NCI-H1092 (cell line): ENCODE results near the gene RAB11FIP3.
A peak's percentile ranks its signal among the peaks of the same experiment; 100 is the strongest.

Experiments used
- DNase-seq: peaks from one replicate; lab custom pipeline; 2025; lab: John Stamatoyannopoulos, UW

The RAB11FIP3 gene

DNA sequence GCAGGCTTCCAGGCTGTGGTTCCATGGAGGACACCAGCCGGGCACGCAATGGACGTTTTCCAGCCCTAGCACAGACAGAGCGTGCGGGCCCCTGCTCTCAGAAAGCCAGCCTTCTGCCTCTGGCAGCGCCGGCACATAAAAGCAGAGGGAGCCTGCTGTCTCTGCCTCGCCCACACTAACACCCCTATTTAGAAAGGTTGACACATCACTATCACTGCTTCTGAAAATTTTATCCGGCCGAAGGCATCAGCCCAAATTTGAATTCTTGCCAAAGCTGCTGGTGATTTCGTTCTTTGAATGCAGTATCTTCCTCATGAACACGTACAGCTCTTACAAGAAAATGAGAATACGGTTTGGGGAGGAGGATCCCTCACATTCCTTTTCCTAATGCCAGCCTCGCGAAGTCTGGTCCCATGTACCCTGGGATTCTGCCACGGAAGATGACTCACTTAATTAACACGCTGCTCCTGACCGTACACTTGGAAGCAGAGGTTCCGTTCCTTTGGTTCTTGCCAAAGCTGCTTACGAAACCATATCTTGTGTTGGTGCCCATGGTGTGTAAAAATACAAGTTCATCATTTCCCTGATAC lies 1.3 kb upstream of the RAB11FIP3 start:
- no peak for DNase-seq

DNA sequence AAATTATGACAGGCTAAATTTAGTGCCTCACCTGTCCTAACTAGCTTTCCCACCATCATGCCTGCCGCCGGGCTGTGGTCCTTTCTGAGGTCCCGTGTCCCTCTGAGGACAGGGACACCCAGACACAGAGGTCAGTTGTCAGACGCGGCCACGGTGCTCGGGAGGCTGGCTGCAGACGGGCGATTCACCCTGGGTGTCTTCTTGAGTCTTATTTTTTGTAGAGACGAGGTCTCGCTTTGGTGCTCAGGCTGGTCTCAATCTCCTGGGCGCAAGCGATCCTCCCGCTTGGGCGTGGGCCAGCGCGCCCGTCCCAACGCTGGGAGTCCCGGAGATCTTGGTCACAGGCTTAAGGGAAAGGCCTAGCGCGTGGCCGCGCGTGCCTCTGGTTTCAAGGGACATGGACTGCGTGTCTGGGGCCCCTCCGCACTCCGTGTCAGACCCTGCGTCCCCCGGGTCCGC lies 797 bp upstream of the RAB11FIP3 start:
- DNase-seq: no peak

DNA sequence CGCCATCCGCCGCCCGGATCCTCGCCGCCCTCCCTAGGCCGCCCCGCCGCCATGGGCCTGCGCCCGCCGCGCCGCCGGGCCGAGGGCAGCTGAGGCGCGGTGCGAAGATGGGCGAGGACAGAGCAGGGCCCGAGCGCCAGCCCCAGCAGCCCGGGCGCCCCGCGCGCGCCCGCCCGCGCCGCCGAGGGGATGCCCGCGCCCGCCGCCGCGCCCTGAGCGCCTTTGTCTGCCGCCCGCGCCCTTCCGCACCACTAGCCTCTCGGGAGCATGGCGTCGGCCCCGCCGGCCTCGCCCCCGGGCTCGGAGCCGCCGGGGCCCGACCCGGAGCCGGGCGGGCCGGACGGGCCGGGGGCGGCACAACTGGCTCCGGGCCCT lies 278 bp downstream of the RAB11FIP3 start:
- no peak for DNase-seq

DNA sequence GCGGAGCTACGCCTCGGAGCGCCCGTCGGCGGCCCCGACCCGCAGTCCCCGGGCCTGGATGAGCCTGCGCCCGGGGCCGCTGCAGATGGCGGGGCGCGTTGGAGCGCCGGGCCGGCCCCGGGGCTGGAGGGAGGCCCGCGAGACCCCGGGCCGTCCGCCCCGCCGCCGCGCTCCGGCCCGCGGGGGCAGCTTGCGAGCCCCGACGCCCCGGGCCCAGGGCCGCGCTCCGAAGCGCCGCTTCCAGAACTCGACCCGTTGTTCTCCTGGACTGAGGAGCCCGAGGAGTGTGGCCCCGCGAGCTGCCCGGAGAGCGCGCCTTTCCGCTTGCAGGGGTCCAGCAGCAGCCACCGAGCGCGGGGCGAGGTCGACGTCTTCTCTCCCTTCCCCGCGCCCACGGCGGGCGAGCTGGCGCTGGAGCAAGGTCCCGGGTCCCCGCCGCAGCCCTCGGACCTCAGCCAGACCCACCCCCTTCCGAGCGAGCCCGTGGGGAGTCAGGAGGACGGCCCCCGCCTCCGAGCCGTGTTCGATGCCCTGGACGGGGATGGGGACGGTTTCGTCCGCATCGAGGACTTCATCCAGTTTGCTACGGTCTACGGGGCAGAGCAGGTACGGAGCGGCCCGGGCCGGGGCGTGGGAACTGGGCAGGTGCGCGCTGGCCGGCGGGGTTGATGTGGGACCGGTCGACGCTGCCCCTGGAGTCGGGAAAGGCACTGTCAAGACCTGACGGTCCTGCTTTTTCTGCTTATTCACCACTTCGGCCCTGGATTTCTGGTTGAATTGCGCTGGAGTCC lies 861 bp downstream of the RAB11FIP3 start:
- DNase-seq: no peak

DNA sequence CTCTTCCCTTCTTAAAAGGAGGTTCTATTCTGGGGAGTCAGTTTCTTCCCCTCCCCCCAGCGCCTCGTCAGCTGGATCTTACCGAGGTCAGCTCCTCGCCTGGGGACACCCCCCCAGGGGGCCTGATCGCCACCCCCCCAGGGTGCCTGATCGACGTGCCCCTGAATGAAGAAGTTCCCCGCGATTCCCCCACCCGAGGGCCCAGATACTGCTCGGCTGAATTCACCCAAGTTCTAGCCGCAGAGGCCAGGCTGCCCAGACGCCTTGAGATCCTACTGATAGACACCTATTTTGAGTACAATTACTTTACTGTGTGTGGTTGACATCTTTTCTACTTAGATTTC lies 1.4 kb downstream of the RAB11FIP3 start:
- DNase-seq: no peak

DNA sequence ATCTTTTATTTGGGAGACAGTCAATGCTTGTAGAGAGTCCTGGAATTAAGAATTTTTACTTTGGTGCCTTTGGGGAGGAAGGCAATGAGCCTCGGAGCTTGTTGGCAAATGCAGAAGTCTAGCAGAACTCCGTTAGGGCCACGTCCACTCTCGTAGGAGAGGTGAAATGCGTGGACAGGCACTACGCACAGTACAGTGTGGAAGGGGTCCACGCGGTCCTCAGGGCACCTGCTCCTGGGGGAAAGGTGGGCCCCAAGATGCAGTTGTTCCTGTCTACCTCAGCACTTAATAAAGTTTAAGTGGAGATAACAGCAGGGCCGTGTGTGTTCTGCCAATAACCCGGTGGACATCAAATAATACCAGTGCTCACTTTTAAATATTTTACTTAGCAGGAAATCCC lies 1.8 kb downstream of the RAB11FIP3 start:
- no peak for DNase-seq

DNA sequence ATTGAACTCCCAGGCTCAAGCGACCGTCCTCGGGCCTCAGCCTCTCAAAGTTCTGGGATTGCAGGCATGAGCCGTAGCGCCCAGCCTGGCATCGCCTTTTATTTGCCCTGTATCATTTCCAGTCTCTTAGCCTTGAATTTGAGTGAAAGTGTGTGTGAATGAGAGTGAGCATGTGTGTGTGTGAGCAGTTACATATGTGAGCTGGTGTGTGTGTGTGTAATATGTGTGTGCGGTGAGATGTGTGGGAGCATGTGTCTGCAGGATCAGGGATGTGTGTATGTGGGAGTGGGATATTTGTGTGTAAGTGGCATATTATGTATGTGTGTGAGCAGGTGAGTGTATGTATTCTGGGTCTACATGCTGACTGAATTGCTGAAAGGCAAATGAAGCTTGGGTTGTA lies 5.5 kb downstream of the RAB11FIP3 start:
- DNase-seq: no peak

DNA sequence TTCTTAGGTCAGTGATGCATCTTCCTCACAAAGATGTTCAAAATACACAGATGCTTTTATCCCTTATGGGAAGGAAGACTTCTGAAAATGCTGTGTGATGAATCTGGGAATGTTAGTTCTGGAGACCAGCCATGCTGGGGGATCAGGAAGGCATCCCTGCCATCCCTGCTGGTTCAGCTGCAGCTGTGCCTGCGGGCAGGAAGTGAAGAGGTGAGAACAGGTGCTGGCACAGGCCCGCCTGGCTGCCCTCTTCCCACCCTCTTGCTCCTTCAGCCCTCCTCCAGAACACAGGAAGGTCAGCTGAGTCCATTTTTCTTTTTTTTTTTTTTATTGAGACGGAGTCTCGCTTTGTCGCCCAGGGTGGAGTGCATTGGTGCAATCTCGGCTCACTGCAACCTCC lies 15.2 kb downstream of the RAB11FIP3 start:
- DNase-seq: no peak

DNA sequence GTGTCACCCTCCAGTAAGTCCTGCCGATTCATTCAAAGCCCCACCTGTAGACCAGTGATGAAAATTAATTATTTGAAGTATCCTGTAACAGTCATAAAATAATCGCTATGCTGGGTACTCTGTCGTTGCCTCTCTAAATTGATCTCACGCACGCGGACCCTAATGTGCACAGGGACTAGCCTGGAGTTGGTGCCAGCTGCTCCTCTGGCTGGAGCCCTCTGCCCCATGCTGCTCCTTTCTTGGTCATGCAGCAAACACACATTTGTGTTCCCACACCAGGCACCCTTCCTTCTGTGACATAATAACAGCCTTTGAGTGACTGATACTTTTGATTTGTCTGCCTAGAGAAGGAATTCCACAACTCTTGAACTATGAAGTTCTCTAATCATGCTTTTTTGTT lies 16.0 kb downstream of the RAB11FIP3 start:
- DNase-seq: no peak

DNA sequence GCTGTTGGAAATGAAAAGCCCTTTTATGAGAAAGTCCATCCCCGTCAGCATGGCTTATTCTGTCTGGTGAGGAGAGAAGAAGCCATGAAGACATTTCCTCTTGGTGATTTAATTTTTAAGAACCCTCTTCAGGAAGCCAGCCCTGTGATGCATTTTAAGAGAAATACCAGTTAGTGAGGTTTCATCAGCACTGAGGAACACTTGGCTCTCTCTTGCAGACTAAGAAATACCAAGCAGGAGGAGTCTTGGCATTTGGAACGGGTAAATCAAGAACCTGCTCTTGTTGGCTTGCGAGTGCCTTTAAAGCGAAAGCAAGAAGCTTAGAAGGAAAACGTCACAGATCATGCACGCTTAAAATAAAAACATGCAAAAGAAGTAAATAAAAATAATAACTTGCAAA lies 17.5 kb downstream of the RAB11FIP3 start:
- no peak for DNase-seq

DNA sequence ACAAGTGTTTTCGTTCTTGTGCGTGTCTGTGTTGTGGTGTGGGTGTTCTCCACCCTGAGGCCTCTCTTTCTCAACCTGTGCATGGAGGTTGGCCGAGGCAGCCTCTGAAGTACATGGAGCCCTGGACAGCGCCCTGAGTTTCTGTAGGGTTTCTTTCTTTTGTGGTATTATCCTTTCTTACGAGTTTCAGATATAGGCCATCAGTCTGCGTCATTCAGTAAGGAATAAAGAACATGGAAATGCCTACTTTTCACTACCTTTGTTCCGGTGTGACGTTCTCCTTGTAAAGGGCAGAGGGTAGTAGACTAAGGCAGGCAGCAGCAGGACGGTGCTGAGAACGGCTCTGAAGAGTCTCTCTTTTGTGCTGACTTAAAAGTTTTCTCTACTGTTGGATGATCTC lies 18.6 kb downstream of the RAB11FIP3 start:
- DNase-seq: no peak

DNA sequence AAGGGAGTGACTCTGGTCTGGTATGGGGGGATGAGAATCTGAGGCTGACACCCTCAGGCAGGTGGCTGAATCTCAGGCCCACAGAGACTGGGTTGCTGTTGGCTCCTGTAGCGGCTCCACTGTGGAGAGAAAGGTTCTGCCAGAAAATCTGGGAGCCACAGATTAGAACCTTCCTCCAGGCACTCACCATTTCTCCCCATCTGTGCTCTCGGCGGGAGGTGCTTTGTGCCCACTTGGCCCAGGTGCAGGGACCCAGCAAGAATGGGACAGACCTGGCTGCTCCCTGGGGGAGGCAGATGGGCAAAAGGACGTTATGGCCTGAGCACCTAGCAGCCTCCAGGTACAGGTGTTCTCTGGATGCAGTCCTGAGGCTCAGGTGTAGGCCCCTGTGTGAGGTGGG lies 20.1 kb downstream of the RAB11FIP3 start:
- DNase-seq: no peak

DNA sequence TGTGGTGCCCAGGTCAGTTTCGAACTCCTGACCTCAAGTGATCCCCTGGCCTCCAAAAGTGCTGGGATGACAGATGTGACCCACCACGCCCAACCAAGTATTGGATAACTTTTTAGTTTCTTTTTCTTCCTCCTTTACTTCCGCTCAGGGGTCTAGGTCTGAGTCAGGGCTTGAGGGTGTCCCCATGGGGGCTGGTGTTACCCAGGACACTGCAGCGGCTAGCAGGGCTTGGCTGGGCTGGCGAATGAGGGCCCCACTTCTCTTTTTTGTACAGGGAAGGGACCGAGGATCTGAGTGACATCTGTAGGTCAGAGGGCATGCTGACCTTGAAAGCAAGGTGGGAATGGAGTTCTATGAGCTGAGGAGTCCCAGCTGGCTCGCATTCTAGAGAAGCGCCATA lies 24.9 kb downstream of the RAB11FIP3 start:
- DNase-seq: no peak

DNA sequence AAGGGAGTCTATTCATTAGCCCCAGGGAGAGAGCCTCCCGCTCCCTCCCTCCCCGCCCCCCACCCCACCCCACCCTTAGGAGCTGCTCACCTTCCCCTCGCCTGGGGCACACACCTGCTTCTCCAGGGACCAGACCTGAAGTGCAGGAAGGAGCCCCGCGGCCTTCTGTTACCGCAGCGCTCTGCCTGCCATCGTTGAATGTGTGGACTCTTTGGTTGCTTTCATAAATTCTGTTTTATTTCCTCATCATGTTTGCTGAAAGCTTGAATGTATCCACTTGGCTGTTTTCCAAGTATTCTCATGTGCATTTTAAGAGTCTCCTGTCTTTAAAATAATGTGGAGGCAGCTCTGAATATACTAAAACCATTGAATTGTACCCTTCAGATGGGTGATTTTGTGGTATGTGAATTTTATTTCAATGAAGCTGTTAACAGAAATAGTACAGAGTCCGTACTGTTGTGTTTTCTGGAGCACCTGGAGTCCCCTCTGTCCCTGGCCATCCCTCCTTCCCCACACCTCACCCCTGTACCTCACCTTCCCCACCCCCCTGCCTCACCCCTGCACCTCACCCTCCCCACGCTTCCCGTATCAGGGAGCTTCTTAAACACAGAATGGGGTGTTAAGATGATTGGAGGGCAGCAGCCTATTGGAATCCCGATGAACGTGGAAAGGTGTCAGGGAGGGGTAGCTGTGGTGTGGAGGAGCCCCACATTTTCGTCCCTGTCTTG lies 25.5 kb downstream of the RAB11FIP3 start:
- peak; percentile 65 for DNase-seq

DNA sequence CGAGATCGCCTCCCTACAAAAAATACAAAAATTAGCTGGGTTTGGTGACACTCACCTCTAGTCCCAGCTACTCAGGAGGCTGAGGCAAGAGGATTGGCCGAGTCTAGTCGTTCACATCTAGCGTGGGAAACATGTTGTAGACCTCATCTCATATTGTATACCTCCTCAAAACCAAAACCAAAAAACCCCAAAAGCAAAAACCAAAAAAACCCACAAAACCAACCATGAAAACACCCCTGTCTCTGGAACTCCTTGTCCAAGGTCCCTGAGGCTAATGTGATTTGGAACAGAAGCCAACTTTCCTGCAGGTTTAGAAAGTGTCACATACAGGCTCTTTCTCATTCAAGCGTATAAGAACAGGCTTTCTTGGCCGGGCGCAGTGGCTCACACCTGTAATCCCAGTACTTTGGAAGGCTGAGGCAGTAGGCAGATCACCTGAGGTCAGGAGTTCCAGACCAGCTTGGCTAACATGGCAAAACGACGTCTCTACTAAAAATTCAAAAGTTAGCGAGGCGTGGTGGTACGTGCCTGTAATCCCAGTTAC lies 29.0 kb downstream of the RAB11FIP3 start:
- no peak for DNase-seq

DNA sequence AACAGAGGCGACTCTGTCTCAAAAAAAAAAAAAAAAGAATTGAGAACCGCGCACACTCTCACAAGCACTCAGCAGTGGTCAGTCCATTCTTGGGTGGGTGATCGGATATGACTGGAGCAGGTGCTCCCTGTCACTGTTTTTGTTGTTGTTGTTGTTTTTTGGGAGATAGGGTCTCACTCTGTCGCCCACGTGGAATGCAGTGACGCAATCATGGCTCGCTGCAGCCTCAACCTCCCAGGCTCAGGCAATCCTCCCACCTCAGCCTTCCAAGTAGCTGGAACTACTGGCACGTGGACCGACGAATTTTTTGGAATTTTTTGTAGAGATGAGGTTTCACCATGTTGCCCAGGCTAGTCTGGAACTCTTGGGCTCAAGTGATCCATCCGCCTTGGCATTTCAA lies 30.0 kb downstream of the RAB11FIP3 start:
- no peak for DNase-seq

DNA sequence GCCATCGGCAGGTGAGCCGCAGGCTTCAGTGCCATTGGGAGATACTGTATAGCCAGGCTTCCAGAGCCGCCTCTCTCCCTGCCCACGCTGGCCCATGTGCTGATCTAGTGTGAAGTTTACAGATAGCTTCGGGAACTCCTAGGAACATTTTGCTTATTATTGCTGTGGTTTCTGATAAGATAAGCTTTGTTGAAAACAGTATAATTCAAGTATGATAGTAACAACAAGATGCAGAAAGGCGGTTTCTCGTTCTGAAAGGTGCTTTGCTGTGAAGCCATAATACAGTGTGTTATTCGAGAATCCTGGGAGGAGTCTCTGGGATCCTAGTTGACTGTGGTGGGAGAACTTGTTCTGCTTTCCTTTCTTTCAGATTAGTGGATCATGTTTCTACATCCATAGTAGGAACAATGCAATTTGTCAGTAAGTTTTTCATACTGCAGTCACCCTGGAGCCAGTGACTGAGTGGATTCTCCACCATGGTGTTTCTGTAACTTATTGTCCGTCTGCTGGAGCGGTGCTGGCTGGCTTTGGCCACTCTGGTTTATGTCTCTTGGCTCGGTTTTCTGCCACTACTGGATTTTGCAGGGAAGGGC lies 31.5 kb downstream of the RAB11FIP3 start:
- no peak for DNase-seq

DNA sequence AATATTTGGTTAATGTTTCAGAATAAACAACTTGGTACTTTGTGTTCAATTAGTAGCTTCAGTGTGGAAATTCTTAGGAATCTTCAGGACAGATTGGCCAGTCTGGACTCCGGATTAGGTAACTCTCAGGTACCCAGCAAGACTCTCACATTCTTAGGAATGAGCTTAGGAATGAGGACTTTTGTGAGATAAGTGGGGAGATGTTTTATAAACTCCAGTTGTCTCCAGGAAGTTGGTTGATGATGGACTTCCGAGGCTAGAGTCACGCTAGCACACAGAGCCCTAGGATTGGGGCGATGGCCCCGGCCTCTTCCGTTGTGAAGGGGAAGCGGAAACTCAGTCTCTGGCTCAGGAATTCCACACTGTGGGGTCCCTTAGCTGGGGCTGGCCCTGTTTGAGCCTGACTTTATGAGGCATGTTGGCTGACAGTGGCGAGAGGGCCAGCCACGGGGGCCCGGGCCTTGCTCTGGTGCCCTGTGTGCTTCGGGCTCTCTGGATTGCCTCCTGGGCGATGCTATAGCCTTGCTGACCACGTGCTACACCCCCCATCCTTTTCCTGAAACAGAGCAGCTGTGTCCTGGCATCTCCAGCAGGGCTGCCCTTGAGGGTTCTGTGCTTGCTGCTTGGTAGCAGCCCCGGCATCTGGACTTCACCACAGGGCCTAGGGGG lies 32.4 kb downstream of the RAB11FIP3 start:
- no peak for DNase-seq

DNA sequence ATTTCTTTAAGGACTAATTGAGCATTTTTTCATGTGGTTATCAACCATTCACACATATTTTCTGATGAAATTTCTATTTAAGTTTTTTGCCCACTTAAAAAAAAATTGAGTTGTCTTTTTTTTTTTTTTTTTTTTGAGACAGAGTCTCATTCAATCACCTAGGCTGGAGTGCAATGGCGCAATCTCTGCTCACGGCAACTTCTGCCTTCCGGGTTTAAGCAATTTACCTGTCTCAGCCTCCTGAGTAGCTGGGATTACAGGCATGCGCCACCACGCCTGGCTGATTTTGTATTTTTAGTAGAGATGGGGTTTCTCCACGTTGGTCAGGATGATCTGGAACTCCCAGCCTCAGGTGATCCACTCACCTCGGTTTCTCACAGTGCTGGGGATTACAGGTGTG lies 34.3 kb downstream of the RAB11FIP3 start:
- no peak for DNase-seq

DNA sequence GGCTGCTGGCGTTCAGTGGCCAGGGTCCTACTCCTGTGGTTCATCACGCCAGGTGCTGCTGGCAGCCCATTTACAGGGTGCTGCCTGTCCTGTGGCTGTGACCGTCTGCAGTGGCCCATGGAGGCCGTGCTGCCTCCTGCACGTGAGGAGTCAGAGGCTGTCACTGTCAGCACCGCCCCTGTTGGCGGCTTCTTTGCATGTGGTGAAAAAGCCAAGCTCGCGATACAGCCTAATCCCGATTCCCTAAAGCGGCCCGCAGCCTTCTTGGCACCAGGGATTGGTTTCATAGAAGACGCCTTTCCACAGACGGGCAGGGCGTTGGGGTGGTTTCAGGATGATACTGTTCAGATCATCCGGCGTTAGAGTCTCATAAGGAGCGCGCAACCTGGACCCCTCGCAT lies 35.3 kb downstream of the RAB11FIP3 start:
- DNase-seq: no peak

DNA sequence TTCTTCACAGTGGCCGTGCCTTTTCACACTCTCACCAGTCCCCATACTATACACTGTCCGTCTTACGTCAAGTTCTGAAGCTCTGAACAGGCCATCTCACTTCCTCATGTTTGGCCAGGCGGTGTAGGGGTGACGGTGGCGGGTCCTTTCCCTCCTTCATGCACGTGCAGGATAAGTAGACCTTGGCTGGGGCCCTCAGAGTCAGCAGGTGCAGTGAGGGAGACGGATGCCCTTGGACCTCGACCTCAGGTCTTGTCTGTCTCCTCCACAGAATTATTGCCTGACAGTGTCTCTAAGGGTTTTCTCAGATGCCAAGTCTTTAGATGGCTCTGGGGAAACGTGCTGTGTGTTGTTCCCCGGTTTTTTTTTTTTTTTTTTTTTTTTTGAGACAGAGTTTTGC lies 37.6 kb downstream of the RAB11FIP3 start:
- no peak for DNase-seq

DNA sequence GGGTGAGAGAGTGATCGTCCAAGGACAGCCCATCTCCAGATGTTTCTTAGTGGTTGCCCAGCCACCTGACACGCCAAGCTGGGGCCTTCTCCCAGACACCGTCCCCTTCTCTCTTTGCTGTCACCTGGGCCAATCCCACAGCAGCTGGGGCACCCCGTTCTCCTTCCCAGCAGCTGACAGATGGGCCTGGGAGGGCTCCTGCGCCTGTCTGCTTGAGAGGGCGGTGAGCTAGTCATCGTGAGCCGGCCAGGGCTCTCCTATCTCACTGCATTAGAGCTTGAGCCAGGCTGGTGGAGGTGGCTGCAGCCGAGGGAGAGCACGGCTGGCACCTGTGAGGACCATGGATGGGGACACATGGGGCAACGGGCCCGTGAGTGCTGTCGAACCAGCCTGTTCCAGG lies 41.2 kb downstream of the RAB11FIP3 start:
- DNase-seq: no peak
